T follicular helper cell (primary cell): ENCODE measurements around the gene KYNU.
"Not testable (repeated sequence)": the region's sequence is repeated elsewhere in the genome, so short reads cannot be mapped to it uniquely, and the experiment has no call there.

Experiments used
- DNase-seq: peaks from one replicate; pipeline ENCODE4 v3.0.0-alpha.2; 2020; ENCODE audit warnings: low read depth

Gene KYNU

DNA sequence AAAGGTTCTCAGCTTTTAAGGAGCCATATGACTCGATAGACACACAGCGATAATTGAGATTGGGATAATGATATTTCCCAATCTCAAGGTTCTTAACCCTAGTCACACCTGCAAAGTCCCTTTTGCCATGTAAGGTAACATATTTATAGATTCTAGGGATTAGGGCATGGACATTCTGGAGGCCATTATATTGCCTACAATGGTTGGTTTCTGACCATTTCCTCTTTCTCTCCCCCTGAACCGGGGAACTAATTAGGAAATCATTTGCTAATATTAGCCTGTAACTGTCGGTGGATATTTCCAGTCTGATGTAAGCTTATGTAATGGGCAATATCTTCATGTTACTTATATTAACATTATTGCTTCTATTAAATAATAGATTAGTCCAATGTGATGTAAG, 210.9 kb downstream of the KYNU start:
- no peak for DNase-seq

DNA sequence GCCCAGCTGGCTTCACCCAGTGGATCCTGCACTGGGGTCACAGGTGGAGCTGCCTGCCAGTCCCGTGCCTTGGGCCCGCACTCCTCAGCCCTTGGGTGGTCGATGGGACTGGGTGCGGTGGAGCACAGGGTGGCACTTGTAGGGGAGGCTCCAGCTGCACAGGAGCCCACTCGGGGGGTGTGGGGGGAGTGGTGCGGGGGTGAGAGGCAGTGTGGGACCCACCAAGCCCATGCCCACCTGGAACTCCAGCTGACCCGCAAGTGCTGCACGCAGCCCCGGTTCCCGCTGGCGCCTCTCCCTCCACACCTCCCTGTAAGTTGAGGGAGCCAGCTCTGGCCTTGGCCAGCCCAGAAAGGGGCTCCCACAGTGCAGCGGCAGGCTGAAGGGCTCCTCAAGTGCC, 212.1 kb downstream of the KYNU start:
- DNase-seq: not testable (repeated sequence)
